Ascending aorta (tissue), 2 donors: ENCODE results near the gene EPHX1. TPM values are rescaled to one million over a fixed set of nuclear protein-coding genes. Genes with fewer than 3 reads are reported as not detected.
"Not testable (repeated sequence)": the region's sequence is repeated elsewhere in the genome, so short reads cannot be mapped to it uniquely, and the experiment has no call there.

Experiments
- DNase-seq, 2 donors: peaks; one replicate each; pipeline ENCODE4 v3.0.0-alpha.2; 2019; ENCODE audit warnings: low spot score in 2 of 2
- H3K27ac ChIP-seq, 2 donors: fragments of 200-600 bp; sonication (generic); one replicate each; pipeline ENCODE4 v1.5.1; 2016 to 2017; ENCODE audit warnings: mild to moderate bottlenecking in 1 of 2
- H3K27me3 ChIP-seq: fragments of 200-600 bp; sonication (generic); one replicate; pipeline ENCODE4 v1.5.1; 2017
- H3K36me3 ChIP-seq, 2 donors: fragments of 200-600 bp; sonication (generic); one replicate each; pipeline ENCODE4 v1.5.1; 2016
- H3K4me1 ChIP-seq, 2 donors: fragments of 200-600 bp; sonication (generic); one replicate each; pipeline ENCODE4 v1.5.1; 2016 to 2017; ENCODE audit warnings: mild to moderate bottlenecking in 1 of 2
- H3K4me3 ChIP-seq, 2 donors: fragments of 200-600 bp; sonication (generic); one replicate each; pipeline ENCODE4 v1.5.1; 2016 to 2017; ENCODE audit warnings: mild to moderate bottlenecking in 1 of 2
- H3K9me3 ChIP-seq, 2 donors: fragments of 200-600 bp; sonication (generic); one replicate each; pipeline ENCODE4 v1.5.1; 2016
- CTCF ChIP-seq, 3 experiments: fragments of 200-600 bp in 2 of 3; fragments of 450-650 bp in 1 of 3; sonication (generic) in 2 of 3; IDR thresholded peaks; one replicate each; pipeline ENCODE4 v1.5.1; 2016 to 2019; ENCODE audit warnings: antibody characterized with exemption in 3 of 3, mild to moderate bottlenecking in 1 of 3, moderate library complexity in 1 of 3
- intact Hi-C: fragments of 100-400 bp; cut with DNase I; formaldehyde crosslinking; loops from one replicate; pipeline ENCODE4 v1.15.1; 2023
- total RNA-seq: library from RNA; depleted of rRNA; stranded (reverse); fragments of >200 nt; gene quantifications from one replicate; pipeline ENCODE4 v1.1.0, GENCODE V29; 2016

EPHX1 gene
- total RNA-seq, 1 donor from 2014 or later, result 127 TPM

DNA sequence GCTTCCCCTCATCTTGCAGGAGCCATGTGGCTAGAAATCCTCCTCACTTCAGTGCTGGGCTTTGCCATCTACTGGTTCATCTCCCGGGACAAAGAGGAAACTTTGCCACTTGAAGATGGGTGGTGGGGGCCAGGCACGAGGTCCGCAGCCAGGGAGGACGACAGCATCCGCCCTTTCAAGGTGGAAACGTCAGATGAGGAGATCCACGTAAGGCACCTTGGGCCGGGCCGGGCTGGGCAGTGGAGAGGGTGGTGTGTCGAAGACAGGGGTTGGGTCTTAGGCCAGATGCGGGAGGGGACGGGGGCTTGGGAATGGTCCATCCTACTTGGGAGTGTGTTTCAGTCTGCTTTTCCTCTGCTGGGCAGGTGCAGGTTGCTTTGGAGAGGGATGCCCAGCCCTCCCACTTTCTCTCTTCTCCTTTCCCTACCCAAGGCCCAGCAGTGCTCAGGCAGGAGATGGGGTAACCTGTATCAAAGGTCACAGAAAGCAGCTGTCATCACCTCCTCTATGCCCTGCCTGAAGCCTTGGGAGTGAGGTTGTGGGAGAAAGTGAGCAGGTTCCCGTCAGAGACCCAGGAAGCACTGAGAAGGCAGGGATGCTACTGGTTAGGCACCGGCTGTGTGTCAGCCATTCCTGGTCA is 18.9 kb downstream of the EPHX1 start:
- Histone ChIP-seq H3K27ac (peak overlapping the region in 1 of 2 donors; percentile 21), H3K4me3 (no peak overlapping the region), H3K36me3 (peaks cover 18 to 40% of the 10 kb centered on the region in 2 donors), H3K4me1 (peaks cover 0 to 15% of the 10 kb centered on the region in 2 donors), H3K9me3 (no peaks in the 10 kb centered on the region), H3K27me3 (no peaks in the 10 kb centered on the region)
- TF ChIP-seq CTCF (IDR thresholded peaks at IDR 0.05), result no peak
- intact Hi-C loops, result no loop called here
- no peak for DNase-seq

DNA sequence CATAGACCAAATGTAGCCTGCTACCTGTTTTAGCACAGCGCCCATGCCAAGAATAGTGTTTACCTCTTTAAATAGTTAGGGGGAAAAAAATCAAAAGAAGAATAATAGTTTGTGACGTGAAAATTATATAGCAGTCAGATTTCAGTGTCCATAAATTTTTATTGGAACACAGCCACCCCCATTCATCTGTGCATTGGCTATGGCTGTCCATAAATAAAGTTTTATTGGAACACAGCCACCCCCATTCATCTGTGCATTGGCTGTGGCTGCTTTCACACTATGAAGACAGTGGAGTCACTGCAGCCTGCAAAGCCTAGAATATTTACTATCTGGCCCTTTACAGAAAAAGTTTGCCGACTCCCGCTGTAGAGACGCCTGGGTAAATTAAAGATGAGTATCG is 20.9 kb downstream of the EPHX1 start:
- no peak for DNase-seq
- H3K36me3 ChIP-seq, result peaks cover 18 to 40% of the 10 kb centered on the region in 2 donors
- no peaks in the 10 kb centered on the region for H3K27me3 ChIP-seq
- H3K9me3 ChIP-seq, result no peaks in the 10 kb centered on the region
- H3K4me3 ChIP-seq, result no peak overlapping the region
- H3K4me1 ChIP-seq, result peaks cover 6 to 16% of the 10 kb centered on the region in 2 donors
- no peak for TF ChIP-seq CTCF (IDR thresholded peaks at IDR 0.05)
- H3K27ac ChIP-seq, result no peak overlapping the region
- intact Hi-C loops, result no loop called here

GRCh38 chr1:225834417-225835329 is 24.7 kb downstream of the EPHX1 start:
- intact Hi-C loops, result loop anchor here (2.0 kb wide), 1 partner anchor 18 kb away; no protein-coding TSS in a partner anchor
- TF ChIP-seq CTCF (IDR thresholded peaks at IDR 0.05), result no peak
- no peak overlapping the region for H3K4me3 ChIP-seq
- peak overlapping the region; percentile 68 to 78 for H3K27ac ChIP-seq
- DNase-seq, result peak in 1 of 2 donors; percentile 91
- peaks cover 6 to 18% of the 10 kb centered on the region in 2 donors for H3K4me1 ChIP-seq
- no peaks in the 10 kb centered on the region for H3K9me3 ChIP-seq
- no peaks in the 10 kb centered on the region for H3K27me3 ChIP-seq
- H3K36me3 ChIP-seq, result peaks cover 24 to 50% of the 10 kb centered on the region in 2 donors

- peak overlapping the region; percentile 54 to 65 for H3K27ac ChIP-seq
- peaks cover 34 to 52% of the 10 kb centered on the region in 2 donors for H3K36me3 ChIP-seq
- no peaks in the 10 kb centered on the region for H3K9me3 ChIP-seq
- TF ChIP-seq CTCF (IDR thresholded peaks at IDR 0.05), result no peak
- no peak for DNase-seq
- intact Hi-C loops, result loop anchor here (2.0 kb wide), 1 partner anchor 19 kb away; no protein-coding TSS in a partner anchor
- no peaks in the 10 kb centered on the region for H3K27me3 ChIP-seq
- H3K4me3 ChIP-seq, result no peak overlapping the region
- peaks cover 6 to 18% of the 10 kb centered on the region in 2 donors for H3K4me1 ChIP-seq
Observed at GRCh38 chr1:225835856-225836255, 25.9 kb downstream of the EPHX1 start.

DNA sequence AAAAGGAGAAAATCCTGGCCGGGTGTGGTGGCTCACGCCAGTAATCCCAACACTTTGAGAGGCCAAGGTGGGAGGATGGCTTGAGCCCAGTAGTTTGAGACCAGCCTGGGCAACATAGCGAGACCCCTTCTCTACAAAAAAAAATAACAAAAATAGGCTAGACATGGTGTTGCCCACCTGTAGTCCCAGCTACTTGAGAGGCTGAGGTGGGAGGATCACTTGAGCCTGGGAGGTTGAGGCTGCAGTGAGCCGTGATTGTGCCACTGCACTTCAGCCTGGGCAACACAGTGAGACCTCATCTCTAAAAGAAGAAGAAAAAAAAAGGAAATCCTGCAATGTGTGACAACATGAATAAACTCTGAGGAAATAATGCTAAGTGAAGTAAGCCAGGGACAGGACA is 26.4 kb downstream of the EPHX1 start:
- H3K4me3 ChIP-seq, intact Hi-C loops, H3K27me3 ChIP-seq, H3K9me3 ChIP-seq, DNase-seq: not testable (repeated sequence)
- peaks cover 6 to 18% of the 10 kb centered on the region in 2 donors for H3K4me1 ChIP-seq
- peak overlapping the region; percentile 54 to 65 for H3K27ac ChIP-seq
- H3K36me3 ChIP-seq, result peaks cover 33 to 50% of the 10 kb centered on the region in 2 donors

DNA sequence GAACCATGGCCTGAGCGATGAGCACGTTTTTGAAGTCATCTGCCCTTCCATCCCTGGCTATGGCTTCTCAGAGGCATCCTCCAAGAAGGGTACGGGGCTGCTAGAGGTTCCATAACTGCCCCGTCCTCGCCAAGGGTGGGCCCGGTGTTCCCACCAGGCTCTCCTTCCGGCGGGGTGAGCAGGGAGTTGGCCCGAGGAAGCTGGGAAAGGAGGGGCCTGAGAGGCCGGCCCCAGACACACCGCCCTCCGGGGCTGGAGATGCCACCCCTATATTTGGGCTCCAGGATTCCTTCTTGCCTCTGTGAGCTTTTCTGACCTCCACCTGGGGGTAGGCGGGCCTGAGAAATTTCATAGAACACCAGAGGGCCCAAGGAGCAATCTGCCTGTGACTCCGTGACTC is 28.9 kb downstream of the EPHX1 start:
- TF ChIP-seq CTCF (IDR thresholded peaks at IDR 0.05), result no peak
- DNase-seq, result no peak
- H3K36me3 ChIP-seq, result peaks cover 28 to 32% of the 10 kb centered on the region in 2 donors
- intact Hi-C loops, result no loop called here
- H3K4me3 ChIP-seq, result no peak overlapping the region
- no peaks in the 10 kb centered on the region for H3K9me3 ChIP-seq
- H3K4me1 ChIP-seq, result peaks cover 6 to 18% of the 10 kb centered on the region in 2 donors
- no peaks in the 10 kb centered on the region for H3K27me3 ChIP-seq
- peak overlapping the region in 1 of 2 donors; percentile 17 for H3K27ac ChIP-seq
